Inflammatory macrophage treated with lipopolysaccharide for 4 hours (primary cell): ENCODE data around the gene UBD.

Experiments used
- DNase-seq: peaks from one replicate; pipeline ENCODE4 v3.0.0-alpha.2; 2020

Gene UBD

GRCh38 chr6:29519291-29520010 lies 40.1 kb downstream of the UBD start:
- DNase-seq = no peak

- DNase-seq = no peak
Measured at GRCh38 chr6:29517728-29518440, 41.6 kb downstream of the UBD start.

GRCh38 chr6:29517245-29517644 lies 42.3 kb downstream of the UBD start:
- no peak for DNase-seq

GRCh38 chr6:29516108-29516507 lies 43.4 kb downstream of the UBD start:
- DNase-seq = no peak

GRCh38 chr6:29510746-29511300 lies 48.7 kb downstream of the UBD start:
- DNase-seq = no peak

- DNase-seq = no peak
Measured at GRCh38 chr6:29510202-29510601, 49.3 kb downstream of the UBD start.

- DNase-seq = no peak
Measured at GRCh38 chr6:29509711-29510110, 49.8 kb downstream of the UBD start.

GRCh38 chr6:29509239-29509638 lies 50.3 kb downstream of the UBD start:
- DNase-seq = no peak

GRCh38 chr6:29507319-29507718 lies 52.2 kb downstream of the UBD start:
- DNase-seq = no peak

- no peak for DNase-seq
Measured at GRCh38 chr6:29506446-29507067, 53.0 kb downstream of the UBD start.

- DNase-seq = no peak
Measured at GRCh38 chr6:29505808-29506207, 53.7 kb downstream of the UBD start.
